OCI-LY1 (cell line): ENCODE measurements around the gene SIVA1.

ENCODE experiments used
- H2AFZ ChIP-seq: fragments of 200-600 bp; sonication (generic), shearing (Covaris generic); 2 replicates; pipeline ENCODE4 v1.6.0; 2014; ENCODE audit warnings: antibody characterized with exemption, mild to moderate bottlenecking, low read length
- H3F3A ChIP-seq: fragments of 200-600 bp; sonication (generic), shearing (Covaris generic); 2 replicates; pipeline ENCODE4 v1.6.0; 2014; ENCODE audit warnings: mild to moderate bottlenecking, antibody characterized with exemption, low read length, moderate library complexity; ENCODE audit not compliant: insufficient read depth
- H3K27ac ChIP-seq: fragments of 200-600 bp; sonication (generic); 2 replicates; pipeline ENCODE4 v1.5.1; 2014; ENCODE audit warnings: low read length, mixed run types, mild to moderate bottlenecking, low read depth; ENCODE audit not compliant: poor library complexity, severe bottlenecking
- H3K27me3 ChIP-seq: fragments of 200-600 bp; sonication (generic); 2 replicates; pipeline ENCODE4 v1.6.0; 2014; ENCODE audit warnings: antibody characterized with exemption, mild to moderate bottlenecking, low read length, moderate library complexity; ENCODE audit not compliant: insufficient read depth
- H3K36me3 ChIP-seq: fragments of 200-600 bp; sonication (generic); 2 replicates; pipeline ENCODE4 v1.6.1; 2014; ENCODE audit warnings: mild to moderate bottlenecking, antibody characterized with exemption, low read length, moderate library complexity, mixed read lengths; ENCODE audit not compliant: insufficient read depth
- H3K4me1 ChIP-seq: fragments of 200-600 bp; sonication (generic); 2 replicates; pipeline ENCODE4 v1.5.1; 2014; ENCODE audit warnings: mild to moderate bottlenecking, low read length, moderate library complexity; ENCODE audit not compliant: insufficient read depth, severe bottlenecking
- H3K4me2 ChIP-seq: fragments of 200-600 bp; sonication (generic), shearing (Covaris generic); 2 replicates; pipeline ENCODE4 v1.6.1; 2014; ENCODE audit warnings: low read length
- H3K4me3 ChIP-seq: fragments of 200-600 bp; sonication (generic); 2 replicates; pipeline ENCODE4 v1.5.1; 2014; ENCODE audit warnings: low read length, low read depth, mild to moderate bottlenecking, mixed read lengths; ENCODE audit not compliant: poor library complexity, severe bottlenecking
- H3K79me2 ChIP-seq: fragments of 200-600 bp; shearing (Covaris generic); 2 replicates; pipeline ENCODE4 v1.6.1; 2016; ENCODE audit warnings: mixed run types, low read length, mixed read lengths; ENCODE audit not compliant: insufficient read depth
- H3K9ac ChIP-seq: fragments of 200-600 bp; sonication (generic), shearing (Covaris generic); 2 replicates; pipeline ENCODE4 v1.6.1; 2014; ENCODE audit warnings: mild to moderate bottlenecking, low read length, mixed read lengths
- H3K9me2 ChIP-seq: fragments of 200-600 bp; sonication (generic), shearing (Covaris generic); 2 replicates; pipeline ENCODE4 v1.6.1; 2014; ENCODE audit warnings: low read depth, mild to moderate bottlenecking, low read length, mixed read lengths
- H3K9me3 ChIP-seq: fragments of 200-600 bp; shearing (Covaris generic); 2 replicates; pipeline ENCODE4 v1.6.1; 2014; ENCODE audit warnings: low read length, mixed read lengths
- H4K20me1 ChIP-seq: fragments of 200-600 bp; sonication (generic), shearing (Covaris generic); 2 replicates; pipeline ENCODE4 v1.6.0; 2016; ENCODE audit warnings: mild to moderate bottlenecking, low read length; ENCODE audit not compliant: insufficient read depth
- CTCF ChIP-seq: fragments of 200-600 bp; sonication (generic), shearing (Covaris generic); IDR thresholded peaks from 2 replicates; pipeline ENCODE4 v1.5.1; 2017; ENCODE audit warnings: mild to moderate bottlenecking, antibody characterized with exemption, low read length, moderate library complexity, mixed read lengths
- EZH2 ChIP-seq: fragments of 200-600 bp; sonication (generic), shearing (Covaris generic); IDR thresholded peaks from 2 replicates; pipeline ENCODE4 v1.8.0; 2017; ENCODE audit warnings: borderline replicate concordance, mixed run types, mild to moderate bottlenecking, antibody characterized with exemption, low read length, moderate library complexity, mixed read lengths

SIVA1 gene

DNA sequence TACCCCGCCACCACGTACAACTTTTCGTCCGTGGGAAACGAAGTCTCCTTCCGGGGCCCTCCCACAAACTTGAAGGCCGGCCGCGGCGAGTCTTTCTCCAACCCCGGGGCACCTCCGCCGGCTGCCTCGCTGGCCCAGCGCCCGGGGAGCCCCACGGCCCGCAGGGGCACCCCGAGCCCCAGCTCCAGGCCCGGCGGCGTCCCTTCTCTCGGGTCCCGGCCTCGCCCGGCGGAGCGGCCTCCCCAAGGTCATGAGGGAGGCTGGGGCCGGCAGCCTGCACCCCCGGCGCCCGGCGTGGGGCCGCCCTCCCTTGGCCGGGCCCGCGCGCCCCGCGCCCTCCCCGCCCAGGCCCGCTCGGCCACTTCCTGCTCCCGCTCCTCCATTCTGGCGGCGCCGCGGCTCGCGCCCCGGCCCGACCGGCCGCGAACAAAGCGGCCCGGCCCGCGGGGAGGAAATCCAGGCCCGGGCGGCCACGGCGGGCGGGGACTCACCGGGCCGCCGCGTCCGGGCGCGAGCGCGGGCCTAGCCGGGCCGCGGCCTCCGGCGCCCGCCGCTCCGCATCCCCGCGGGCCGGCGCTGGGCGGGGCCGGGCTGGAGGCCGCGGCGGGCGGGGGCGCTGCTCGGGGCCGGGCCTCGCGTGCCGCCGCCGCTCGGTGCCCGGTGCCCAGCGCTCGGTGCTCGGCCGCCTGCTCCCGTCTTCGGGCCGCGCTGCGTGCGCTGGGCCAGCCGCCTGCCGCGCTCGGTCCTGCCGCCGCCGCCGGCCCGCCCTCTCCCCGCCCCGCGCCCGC lies 42.2 kb downstream of the SIVA1 start, which contains the start of gene AKT1:
Gene AKT1 (minus strand): TSS at position 756 of the 788 bp plus-strand sequence. CDS start 3,105 bp downstream, outside the sequence.
- H3F3A ChIP-seq, result peaks cover 9% of the 10 kb centered on the region
- peaks cover 5% of the 10 kb centered on the region; the same call in 1 of the 2 replicates for H3K27me3 ChIP-seq
- peak within 1 kb of the TSS; percentile 96 for H3K4me2 ChIP-seq
- H3K9me2 ChIP-seq, result no peaks in the 10 kb centered on the region
- H3K4me1 ChIP-seq, result peaks cover 31% of the 10 kb centered on the region
- H3K36me3 ChIP-seq, result peaks cover 14% of the 10 kb centered on the region; the same call in 1 of the 2 replicates
- peak within 1 kb of the TSS; percentile 78 for H3K9ac ChIP-seq
- peak within 1 kb of the TSS; percentile 89 for H3K4me3 ChIP-seq
- no peak for TF ChIP-seq CTCF
- no peak for TF ChIP-seq EZH2
- H3K27ac ChIP-seq, result peak within 1 kb of the TSS; percentile 2
- H2AFZ ChIP-seq, result no peak within 1 kb of the TSS
- no peaks in the 10 kb centered on the region for H3K79me2 ChIP-seq
- H4K20me1 ChIP-seq, result no peaks in the 10 kb centered on the region
- no peaks in the 10 kb centered on the region for H3K9me3 ChIP-seq

- peaks cover 7% of the 10 kb centered on the region; the same call in 1 of the 2 replicates for H3K36me3 ChIP-seq
- H3K27ac ChIP-seq, result no peak overlapping the region
- peak overlapping the region; percentile 61; the same call in 1 of the 2 replicates for H3K9ac ChIP-seq
- peaks cover 31% of the 10 kb centered on the region for H3K4me1 ChIP-seq
- H3K79me2 ChIP-seq, result no peaks in the 10 kb centered on the region
- H3K27me3 ChIP-seq, result peaks cover 5% of the 10 kb centered on the region; the same call in 1 of the 2 replicates
- peak overlapping the region; percentile 71 for H3K4me2 ChIP-seq
- H3K4me3 ChIP-seq, result peak overlapping the region; percentile 55
- TF ChIP-seq CTCF, result no peak
- TF ChIP-seq EZH2, result no peak
- H3F3A ChIP-seq, result peaks cover 9% of the 10 kb centered on the region
- H2AFZ ChIP-seq, result no peak overlapping the region
- no peaks in the 10 kb centered on the region for H4K20me1 ChIP-seq
- no peaks in the 10 kb centered on the region for H3K9me3 ChIP-seq
- no peaks in the 10 kb centered on the region for H3K9me2 ChIP-seq
Observed at GRCh38 chr14:104795781-104796686, 43.1 kb downstream of the SIVA1 start.

DNA sequence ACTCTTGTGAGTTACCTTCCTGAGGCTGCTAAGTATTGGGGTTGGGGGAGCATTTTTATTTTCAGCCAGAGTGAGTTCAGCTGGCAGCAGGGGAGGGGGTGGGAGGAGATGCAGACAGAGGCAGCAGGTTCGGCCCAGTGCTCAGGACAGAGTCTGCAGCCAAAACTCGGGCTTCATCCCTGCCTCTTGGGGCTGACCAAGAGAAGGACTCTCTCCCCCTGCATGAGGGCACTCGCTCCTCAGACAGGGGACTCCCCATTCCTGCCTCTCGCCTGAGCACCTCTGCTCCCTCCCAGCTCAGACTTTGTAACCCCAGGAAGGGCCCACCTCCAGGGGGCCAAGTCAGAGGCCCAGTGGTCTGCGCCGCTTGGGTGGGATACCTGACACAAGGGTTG lies 43.7 kb downstream of the SIVA1 start:
- Histone ChIP-seq H3K9ac (no peak overlapping the region), H3K4me1 (peaks cover 38% of the 10 kb centered on the region), H3K4me3 (no peak overlapping the region), H3F3A (peaks cover 9% of the 10 kb centered on the region), H4K20me1 (no peaks in the 10 kb centered on the region), H3K79me2 (no peaks in the 10 kb centered on the region), H3K27ac (no peak overlapping the region), H3K27me3 (peaks cover 9% of the 10 kb centered on the region), H2AFZ (no peak overlapping the region), H3K9me3 (no peaks in the 10 kb centered on the region), H3K36me3 (peaks cover 1% of the 10 kb centered on the region; the same call in 1 of the 2 replicates), H3K9me2 (no peaks in the 10 kb centered on the region), H3K4me2 (no peak overlapping the region)
- TF ChIP-seq CTCF (no peak), EZH2 (no peak)
